ENCODE measurements around the gene ROMO1.
"Not testable (repeated sequence)": the region's sequence is repeated elsewhere in the genome, so short reads cannot be mapped to it uniquely, and the experiment has no call there.

ROMO1 gene

DNA sequence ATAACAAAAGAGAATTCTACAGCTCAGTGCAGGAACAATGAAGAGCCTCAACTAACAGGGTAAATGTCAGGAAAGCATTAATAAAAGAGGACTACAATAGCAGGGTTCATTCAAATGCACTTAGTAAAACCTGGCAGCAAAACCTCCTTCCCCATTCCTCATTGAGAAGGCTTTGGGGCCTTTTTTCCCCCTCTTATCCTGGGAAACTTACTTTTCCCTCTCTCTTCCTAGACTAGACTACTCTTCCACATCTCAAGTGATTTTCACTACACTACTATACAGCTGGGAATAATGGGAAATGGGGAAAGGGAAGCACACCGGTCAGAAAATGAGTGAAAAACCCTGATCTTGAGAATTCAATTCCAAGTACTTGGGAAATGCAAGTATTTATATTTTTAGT, 10.1 kb downstream of the ROMO1 start:
- no peak for DNase-seq (ENCODE audit: insufficient read length, low spot score)
- no peak for FAIRE-seq

DNA sequence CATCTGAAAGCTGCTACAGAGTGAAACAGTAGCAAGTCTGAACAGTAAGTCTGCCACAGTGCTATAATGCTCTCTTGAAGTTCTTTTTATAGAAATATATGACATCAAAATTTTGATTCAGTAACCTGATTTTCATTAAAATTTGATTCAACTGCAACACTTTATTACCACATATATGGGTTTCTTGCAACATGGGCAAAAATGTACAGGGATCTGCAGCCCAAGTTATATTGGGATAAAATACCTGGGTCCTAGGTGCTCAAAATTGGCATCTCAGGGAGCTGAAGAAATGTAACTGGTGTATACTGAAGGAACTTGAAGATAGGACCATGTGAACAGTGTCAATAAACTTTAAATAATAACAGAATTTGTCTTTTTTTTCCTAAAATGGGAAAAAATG, 10.8 kb downstream of the ROMO1 start:
- FAIRE-seq (no peak), DNase-seq (ENCODE audit: insufficient read length, low spot score) (no peak)

DNA sequence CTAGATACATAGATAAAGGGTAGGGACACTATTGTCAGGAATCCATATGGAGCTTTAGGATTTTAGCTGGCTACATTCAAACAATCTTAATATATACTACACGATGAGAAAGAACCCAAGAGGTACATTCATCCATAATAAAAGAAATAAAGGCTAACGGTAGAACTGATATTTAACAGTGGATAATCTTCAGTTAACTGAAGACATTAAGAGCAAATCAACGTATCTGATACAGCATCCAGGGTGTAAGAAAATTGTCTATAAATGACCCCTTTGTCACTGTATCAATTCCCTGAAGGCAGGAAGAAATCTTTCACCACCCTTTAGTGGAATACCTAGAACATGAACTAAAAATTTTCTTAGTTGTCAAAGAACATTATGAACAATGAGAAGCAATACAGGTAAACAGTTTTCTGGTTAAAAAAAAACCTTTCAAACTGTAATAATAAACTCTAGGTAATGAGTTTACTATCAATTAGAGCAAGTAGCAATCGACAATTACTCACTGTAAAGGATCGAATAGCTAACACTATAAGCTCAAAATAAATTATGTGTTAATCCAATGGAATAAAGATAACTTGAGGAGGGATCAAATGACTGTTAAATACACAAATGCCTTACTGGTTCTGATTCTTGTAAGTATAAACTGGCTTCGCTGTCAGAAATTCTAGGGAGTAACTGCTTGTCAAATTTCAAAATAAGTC, 11.8 kb downstream of the ROMO1 start:
- DNase-seq (ENCODE audit: insufficient read length, low spot score) = no peak
- FAIRE-seq = no peak

DNA sequence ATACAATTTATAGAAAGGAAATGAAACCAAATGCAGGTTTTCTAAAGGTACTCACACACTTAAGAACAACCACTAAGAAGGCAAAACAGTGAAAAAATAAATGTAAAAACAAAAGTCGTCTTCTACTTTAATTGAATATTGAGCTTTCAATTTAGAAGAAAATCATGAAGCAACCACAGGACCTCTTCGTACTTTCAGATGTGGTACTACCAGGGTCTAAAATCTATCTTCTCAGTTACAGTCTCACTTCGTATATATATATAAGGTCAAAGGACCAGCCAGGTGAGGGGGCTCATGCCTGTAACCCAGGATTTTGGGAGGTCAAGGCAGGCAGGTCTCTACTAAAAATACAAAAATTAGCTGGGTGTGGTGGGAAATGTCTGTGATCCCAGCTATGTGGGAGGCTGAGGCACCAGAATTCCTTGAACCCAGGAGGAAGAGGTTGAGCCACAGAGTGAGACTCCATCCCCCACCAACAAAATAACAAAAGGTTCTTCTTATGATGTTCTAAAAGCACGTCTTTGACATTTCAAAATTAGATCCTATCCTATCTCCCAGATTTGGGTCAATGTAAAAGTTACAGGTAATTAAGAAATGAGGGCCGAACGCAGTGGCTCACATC, 12.5 kb downstream of the ROMO1 start:
- no peak for FAIRE-seq
- DNase-seq (ENCODE audit: insufficient read length, low spot score) = no peak

DNA sequence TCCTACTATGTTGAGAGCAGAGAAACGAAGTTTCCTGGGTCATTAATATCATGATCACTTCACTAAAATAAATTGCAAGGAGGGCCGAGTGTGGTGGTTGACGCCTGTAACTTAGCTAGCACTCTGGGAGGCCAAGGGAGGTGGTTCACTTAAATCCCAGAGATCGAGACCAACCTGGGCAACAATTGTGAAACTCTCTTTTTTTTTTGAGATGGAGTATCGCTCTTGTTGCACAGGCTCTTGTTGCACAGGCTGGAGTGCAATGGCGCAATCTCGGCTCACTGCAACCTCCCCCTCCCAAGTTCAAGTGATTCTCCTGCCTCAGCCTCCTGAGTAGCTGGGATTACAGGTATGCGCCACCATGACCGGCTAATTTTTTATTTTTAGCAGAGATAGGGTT, 13.9 kb downstream of the ROMO1 start:
- FAIRE-seq; DNase-seq (ENCODE audit: insufficient read length, low spot score): not testable (repeated sequence)

DNA sequence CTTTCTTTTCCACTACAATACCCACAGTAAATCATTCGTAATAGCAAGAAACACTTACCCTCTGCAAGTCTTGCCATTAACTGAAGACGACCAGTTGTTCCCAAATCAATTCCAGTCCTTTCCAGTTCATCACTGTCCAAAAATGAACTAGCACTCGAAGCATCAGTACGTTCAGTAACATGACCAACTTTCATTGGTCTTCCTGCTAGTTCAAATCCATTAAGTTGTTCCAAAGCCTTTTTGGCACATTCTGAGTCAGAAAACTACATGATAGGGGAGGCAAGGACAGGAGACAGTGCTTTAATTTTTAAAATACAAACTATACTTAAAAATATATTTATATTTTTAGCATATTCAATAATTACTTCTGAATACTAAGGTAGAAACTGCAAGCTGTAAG, 14.9 kb downstream of the ROMO1 start:
- FAIRE-seq (no peak), DNase-seq (ENCODE audit: insufficient read length, low spot score) (no peak)

DNA sequence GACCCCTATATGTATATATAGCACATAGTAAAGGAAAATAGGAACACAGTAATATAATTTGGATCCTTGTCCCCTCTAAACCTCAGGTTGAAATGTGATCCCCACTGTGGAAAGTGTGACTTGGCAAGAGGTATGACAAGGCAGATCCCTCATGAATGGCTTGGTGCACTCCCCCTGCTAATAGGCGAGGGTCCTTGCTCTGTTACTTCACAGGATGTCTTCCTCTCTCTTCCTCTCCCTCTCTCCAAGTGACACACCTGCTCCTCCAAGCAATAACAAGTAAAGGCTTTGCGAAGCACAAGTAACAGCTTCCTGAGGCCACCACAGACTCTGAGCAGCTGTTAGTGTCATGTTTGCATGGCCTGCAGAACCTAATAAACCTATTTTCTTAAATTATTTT, 16.4 kb downstream of the ROMO1 start:
- DNase-seq (ENCODE audit: insufficient read length, low spot score) (no peak), FAIRE-seq (no peak)

DNA sequence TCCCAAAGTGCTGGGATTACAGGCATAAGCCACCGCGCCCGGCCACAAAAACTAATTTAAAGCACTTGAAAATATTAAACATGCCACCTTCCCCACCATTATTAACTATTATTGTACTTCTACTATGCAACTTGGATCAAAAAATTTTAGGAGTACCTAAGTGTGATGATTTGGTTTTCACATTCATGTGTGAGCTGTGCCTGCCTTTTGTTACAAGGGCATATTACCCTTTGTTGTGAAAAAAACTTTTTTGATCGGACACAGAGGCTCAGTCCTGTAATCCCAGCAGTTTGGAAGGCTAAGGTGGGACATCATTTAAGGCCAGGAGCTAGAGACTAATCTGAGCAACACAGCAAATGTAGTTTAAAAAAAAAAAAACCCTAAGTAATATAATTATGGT, 17.1 kb downstream of the ROMO1 start:
- DNase-seq (ENCODE audit: insufficient read length, low spot score) (no peak), FAIRE-seq (no peak)

DNA sequence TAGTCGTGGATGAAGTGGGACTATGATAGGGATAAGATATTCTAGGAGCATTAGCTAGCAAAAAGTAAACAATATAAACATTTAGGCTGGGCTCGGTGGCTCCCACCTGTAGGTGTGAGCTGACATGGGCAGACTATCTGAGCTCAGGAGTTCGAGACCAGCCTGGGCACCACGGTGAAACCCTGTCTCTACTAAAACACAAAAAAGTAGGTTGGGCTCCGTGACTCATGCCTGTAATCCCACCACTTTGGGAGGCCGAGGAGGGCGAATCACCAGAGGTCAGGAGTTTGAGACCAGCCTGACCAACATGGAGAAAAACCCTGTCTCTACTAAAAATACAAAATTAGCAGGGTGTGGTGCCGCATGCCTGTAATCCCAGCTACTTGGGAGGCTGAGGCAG, 19.1 kb downstream of the ROMO1 start:
- not testable (repeated sequence) for DNase-seq (ENCODE audit: insufficient read length, low spot score); FAIRE-seq

DNA sequence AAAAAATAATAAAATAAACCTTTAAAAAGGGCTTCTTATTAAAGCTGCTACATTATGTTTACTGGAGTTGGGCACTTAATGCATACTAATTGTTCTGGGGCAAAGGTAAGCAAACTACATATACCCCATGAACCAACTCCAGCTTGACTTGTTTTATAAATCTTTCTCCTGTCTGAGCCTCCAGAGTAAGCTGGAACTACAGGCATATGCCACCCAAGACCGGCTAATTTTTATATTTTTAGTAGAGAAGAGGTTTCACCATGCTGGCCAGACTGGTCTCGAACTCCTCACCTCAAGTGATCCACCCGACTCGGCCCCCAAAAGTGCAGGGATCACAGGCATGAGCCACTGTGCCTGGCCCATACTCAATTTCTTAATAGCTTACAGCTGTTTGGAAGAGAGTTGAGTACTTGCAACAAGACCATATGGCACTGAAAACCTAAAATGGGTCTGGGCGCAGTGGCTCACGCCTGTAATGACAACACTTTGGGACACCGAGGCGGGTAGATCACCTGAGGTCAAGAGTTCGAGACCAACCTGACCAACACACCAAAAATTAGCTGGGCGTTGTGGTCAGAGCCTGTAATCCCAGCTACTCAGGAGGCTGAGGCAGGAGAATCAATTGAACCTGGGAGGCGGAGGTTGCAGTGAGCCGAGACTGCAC, 19.9 kb downstream of the ROMO1 start:
- no peak for FAIRE-seq
- no peak for DNase-seq (ENCODE audit: insufficient read length, low spot score)

DNA sequence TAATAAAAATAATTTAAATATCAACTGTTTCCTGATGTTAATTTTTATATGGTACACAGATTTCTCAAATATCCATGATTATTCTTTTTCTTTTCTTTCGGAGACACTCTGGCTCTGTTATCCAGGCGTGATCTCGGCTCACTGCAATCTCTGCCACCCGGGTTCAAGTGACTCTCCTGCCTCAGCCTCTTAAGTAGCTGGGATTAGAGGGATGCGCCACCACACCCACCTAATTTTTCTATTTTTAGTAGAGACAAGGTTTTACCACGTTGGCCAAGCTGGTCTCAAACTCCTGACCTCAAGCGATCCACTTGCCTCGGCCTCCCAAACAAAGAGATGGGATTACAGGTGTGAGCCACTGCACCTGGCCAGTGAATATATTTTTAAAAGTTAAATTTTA, 20.5 kb downstream of the ROMO1 start:
- DNase-seq (ENCODE audit: insufficient read length, low spot score) = no peak
- no peak for FAIRE-seq

DNA sequence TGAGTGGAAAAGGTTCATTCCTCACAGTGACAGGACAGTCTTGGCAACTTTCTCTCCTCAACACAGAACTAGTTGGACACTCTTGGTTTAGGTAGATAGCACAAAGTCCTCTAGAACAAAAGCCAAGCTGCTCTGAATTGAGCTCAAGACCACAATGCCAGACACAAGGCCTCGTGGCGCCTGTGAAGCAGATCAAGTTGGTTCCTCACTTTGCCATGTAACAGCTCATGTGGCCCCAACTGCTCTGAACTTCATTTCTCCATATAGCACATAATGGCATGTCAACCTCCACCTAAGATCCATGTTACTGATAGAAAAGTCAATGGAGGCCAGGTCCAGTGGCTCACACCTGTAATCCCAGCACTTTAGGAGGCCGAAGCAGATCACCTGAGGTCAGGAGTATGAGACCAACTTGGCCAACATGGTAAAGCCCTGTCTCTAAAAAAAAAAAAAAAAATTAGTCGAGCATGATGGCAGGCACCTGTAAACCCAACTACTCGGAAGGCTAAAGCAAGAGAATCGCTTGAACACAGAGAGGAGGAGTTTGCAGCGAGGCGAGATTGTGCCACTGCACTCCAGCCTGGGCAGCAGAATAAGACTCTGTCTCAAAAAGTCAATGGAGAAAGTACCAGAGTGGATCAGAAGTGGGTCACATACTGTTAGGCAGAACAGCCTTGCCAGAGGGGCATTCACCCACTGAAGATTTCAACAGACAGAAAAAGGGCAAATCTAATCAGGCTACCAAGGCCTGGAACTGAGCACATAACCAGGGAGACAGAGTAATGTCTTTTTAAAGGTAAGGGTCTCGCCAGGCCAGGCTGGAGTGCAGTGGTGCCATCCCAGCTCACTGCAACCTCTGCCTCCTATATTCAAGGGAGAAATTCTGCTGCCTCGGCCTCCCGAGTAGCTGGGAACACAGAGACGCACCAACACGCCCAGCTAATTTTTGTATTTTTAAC, 21.2 kb downstream of the ROMO1 start:
- DNase-seq (ENCODE audit: insufficient read length, low spot score) (no peak), FAIRE-seq (no peak)

DNA sequence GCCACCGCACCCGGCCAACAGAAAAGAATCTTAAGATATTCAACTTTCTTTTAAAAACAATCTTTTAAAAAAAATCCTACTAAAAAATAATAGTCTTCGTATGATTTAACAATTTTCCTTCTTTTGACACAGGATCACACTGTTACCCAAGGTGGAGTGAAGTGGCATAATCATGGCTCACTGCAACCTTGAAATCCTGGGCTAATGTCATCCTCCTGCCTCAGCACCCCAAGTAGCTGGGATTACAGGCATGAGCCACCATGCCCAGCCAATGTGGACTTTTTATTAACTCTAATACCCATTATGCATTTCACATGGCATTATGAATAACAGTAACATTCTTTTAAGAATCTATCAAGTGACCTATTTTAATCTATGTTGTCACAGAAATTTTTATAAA, 22.0 kb downstream of the ROMO1 start:
- no peak for DNase-seq (ENCODE audit: insufficient read length, low spot score)
- FAIRE-seq = no peak

DNA sequence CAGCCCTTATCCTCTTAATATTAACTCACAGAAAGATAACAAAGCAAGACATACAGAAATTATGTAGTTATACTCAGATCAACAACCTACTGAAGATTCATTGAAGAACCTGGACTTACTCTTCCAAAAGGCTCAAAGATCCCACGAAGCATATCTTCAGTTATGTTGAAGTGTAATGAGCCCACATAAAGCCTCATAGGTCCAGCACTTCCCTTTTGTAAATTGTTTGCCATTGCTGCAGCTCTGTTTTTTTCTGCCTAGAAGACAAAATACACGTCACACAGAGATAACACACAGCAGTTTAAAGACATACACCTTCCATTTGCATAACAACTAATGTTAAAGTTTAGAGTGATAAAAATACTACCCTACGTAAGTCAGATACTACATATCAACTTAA, 22.4 kb downstream of the ROMO1 start:
- FAIRE-seq = no peak
- DNase-seq (ENCODE audit: insufficient read length, low spot score) = no peak

DNA sequence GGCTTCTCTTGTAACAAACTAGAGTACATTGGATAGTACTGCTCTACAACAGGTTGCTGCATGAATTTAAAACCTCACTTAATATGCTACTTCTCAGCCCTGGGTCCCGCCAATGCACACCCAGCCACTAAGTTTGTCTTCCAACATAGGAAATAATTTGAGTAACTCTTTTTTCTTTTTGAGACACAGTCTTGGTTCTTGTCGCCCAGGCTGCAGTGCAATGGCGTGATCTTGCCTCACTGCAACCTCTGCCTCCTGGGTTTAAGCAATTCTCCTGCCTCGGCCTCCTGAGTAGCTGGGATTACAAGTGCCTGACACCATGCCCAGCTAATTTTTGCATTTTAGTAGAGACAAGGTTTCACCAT, 24.1 kb downstream of the ROMO1 start:
- FAIRE-seq; DNase-seq (ENCODE audit: insufficient read length, low spot score): not testable (repeated sequence)

DNA sequence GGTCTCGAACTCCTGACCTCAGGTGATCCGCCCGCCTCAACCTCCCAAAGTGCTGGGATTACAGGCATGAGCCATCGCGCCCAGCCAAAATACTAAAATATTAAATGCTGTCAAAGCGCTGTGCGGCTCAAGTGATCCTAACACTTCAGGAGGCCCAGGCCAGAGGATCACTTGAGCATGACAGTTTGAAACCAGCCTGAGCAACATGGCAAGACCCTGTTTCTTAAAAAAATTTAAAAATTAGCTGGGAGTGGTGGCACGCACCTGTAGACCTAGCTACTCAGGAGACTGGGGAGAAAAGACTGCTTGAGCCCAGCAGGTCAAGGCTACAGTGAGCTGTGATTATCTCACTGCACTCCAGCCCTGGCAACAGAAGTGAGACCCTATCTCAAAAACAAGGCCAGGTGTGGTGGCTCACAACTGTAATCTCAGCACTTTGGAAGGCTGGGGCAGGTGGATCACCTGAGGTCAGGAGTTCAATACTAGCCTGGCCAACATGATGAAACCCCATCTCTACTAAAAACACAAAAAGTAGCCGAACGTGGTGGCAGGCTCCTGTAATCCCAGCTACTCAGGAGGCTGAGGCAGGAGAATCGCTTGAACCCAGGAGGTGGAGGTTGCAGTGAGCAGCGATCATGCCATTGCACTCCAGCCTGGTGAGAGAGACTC, 24.6 kb downstream of the ROMO1 start:
- not testable (repeated sequence) for FAIRE-seq; DNase-seq (ENCODE audit: insufficient read length, low spot score)

DNA sequence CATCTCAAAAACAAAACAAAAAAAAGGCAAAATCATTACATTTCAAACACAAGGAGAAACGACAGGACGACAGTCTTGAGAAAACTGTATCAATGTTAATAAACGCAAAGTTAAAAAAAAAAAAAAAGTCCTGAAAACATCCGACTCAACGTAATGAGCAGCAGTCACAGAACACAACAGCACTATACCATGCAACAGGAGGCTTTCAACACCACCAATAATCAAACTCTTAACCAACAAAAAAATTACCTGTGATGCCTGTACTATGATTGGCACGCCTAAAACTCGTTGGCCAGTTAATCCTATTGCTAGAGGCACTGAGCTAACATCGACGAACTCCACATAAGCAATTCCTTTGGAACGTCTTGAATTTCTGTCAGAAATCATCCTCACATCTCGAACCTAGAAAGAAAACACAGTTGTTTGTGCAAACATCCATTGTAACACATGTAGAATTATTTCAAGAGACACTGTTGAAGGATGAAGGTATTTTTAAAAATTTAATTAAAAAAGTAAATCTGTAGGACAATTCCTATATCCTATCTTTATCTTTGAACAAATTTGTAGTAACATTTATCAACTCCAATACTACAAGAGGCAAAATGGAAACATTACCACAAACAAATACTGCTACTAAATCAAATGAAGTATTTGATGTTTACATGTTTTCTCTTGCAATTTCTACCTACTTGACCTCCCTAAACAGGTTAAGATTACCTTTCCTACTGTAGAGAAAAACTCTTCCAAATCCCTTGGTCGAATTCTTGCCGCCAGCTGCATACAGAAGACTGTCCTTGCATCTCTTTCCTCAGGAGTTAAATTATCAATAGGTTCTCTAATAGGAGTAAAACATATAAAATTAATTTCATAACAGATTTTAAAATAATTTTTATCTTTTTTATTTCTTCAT, 25.4 kb downstream of the ROMO1 start:
- FAIRE-seq (no peak), DNase-seq (ENCODE audit: insufficient read length, low spot score) (no peak)

DNA sequence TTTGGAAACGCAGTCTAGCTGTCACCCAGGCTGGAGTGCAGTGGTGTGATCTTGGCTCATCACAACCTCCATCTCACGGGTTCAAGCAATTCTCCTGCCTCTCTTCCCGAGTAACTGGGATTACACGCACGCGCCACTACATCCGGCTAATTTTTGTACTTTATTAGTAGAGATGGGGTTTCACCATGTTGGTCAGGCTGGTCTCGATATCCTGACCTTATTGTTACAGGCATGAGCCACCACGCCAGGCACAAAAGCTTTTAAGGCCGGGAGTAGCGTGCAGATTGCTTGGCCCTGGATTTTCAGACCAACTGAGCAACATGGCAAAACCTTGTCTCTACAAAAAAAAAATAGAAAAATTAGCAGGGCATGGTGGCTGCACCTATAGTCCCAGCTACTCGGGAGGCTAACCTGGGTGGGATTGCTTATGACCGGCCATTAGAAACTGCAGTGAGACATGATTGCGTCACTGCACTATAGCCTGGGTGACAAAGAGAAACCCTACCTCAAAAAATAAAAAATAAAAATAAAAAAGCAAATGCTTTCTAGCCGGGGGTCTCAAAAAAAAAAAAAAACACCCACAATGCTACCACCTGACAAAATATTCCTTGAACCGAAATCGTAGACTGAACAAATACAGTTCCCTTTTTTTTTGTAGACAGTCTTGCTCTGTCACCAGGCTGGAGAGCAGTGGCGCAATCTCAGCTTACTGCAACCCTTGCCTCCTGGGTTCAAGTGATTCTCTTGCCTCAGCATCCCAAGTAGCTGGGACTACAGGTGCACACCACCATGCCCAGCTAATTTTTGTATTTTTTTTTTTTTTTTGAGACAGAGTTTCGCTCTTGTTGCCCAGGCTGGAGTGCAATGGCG, 27.9 kb downstream of the ROMO1 start:
- DNase-seq (ENCODE audit: insufficient read length, low spot score) (no peak), FAIRE-seq (no peak)
